LoVo (cell line): ENCODE measurements around the gene TOX3.

Experiments
- DNase-seq: peaks from one replicate; pipeline ENCODE4 v3.0.0-alpha.2; 2016; ENCODE audit warnings: low spot score

The TOX3 gene

GRCh38 chr16:52563767-52564611 is 17.0 kb upstream of the TOX3 start:
- no peak for DNase-seq

DNA sequence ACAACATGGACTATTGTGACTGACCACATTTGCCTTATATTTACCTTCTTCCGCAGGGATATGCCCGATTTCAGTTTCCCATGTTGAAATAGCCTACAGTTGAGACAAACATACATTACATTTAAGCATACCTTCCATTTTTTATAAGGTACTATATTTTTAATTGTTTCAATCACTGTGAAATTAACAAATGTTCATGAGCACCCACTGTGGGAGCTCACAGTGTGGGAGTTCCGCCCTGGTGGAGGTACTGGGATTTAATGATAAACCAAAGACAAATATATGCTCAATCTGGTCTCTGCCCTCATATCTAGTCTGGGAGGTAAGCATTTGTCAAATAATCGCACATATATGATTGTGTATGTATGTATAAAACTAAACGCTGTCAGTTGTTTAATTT is 15.8 kb upstream of the TOX3 start:
- no peak for DNase-seq

DNA sequence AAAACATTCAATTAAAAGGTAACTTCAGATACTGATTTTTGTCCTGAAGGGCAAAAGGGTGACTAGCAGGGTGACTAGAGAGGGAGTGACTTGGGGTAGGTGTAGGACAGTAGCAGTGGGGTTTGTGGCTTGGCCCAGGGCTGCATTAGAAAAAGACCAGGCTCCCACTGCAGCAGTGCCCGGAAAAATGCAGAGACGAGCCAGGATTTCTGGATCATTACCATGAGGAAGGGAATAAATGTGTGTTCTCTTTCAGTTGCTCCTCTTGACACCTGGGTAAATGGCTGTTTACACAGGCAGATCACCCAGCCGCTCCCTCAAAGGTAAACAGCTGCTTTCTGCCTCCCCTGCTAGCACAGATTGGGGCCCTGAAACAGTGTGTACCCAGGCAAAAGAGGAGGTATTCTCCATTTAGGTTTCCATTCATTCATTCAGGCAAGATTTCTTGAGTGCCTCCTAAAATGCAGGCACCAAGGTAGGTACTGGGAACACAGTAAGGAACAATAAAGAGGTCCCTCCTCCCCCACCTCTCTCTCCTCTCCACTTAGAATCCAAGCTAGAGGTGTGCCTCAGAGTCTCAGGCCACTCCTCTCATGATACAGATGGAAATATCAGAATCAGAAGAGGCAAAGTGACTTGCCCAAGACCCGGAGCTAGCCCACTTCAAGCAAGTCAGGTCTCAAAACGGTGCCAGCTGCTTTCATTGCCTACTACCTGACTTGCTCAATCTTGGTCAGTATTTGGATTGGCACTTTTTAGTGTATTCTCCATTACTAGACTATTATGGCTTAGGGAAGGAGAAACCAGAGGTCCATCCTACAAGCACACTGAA is 15.2 kb upstream of the TOX3 start:
- DNase-seq = peak; percentile 45

- DNase-seq = no peak
Observed at GRCh38 chr16:52558448-52558847, 11.5 kb upstream of the TOX3 start.

DNA sequence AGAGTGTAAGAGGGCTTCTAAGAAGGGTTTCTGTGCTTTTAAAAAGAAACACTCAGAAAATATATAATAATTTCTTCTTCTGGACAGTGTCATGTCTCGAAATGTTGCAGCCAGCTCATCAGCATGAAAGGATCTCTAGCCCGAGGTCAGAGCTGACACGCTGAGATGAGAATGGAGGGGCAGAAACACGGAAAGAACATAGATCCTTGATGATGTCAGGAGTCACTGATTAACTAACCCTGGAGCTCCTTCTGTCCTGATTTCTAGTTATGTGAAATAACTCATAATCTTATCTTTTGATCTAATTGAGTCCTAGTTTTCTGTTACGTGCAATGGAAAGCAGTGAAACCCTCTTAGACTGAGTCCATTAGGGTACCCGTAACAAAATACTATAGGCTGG is 10.3 kb upstream of the TOX3 start:
- DNase-seq = peak; percentile 38

GRCh38 chr16:52556083-52556482 is 9.1 kb upstream of the TOX3 start:
- DNase-seq = no peak

- DNase-seq = no peak
Observed at GRCh38 chr16:52555572-52555971, 8.6 kb upstream of the TOX3 start.

DNA sequence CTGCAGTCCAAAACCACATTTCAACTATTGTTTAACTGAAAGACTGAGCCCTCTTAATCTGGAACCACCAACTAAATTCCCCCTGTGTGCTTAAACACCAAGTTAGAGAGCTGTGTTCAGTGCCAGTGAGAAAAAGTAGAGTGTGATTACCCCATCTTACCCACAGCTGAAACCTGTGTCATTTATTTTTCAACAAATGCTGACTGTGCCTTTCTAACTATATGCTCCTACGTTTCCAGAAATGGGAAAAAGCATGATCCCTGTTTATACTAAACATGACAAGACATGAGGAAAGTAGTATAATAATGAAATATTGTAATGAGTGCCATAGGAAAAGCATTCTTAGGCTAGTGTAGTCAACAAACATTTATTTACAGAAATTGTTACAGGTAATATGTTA is 7.4 kb upstream of the TOX3 start:
- no peak for DNase-seq

DNA sequence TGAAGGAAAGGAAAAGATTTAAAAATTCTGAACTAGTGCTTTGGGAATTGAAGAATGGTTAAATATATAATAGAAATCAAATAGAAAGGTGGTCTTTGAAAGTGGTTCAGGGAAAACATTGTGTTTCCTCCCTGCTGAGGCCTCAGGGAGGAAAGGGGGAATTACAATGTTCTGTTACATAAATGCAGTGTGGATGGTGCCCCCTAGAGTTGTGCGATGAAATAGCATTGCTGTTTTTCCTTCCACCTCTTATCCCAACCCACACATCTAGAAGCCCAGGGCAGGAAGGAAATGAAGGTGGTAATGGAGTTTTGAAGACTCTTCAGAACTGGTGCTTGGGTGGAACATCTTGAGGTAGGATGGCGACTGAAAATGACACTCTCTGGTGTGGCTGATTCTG is 6.4 kb upstream of the TOX3 start:
- DNase-seq = no peak

DNA sequence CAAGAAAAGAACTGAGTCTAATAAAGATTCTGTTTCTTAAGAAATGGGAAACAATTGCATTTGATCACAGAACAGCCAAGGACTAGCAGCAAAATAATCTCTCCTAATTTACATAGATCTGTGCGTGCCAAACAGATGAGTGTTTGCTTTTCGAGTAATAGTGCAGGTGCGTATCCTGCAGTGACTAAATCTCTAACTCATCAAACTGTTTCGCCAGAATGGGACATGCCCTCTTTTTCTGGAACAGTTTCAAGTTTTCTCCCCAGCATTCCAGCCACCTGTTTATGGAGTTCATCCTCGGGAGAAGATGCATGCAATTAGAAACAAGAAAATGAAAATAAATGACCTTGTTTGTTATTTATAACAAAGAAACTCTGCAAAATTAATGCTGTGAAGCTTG is 5.7 kb upstream of the TOX3 start:
- peak; percentile 70 for DNase-seq

GRCh38 chr16:52549011-52549692 is 2.2 kb upstream of the TOX3 start:
- DNase-seq = no peak

- no peak for DNase-seq
Observed at GRCh38 chr16:52548261-52549010, 1.5 kb upstream of the TOX3 start.

- no peak for DNase-seq
Observed at GRCh38 chr16:52547834-52548215, 882 bp upstream of the TOX3 start.

DNA sequence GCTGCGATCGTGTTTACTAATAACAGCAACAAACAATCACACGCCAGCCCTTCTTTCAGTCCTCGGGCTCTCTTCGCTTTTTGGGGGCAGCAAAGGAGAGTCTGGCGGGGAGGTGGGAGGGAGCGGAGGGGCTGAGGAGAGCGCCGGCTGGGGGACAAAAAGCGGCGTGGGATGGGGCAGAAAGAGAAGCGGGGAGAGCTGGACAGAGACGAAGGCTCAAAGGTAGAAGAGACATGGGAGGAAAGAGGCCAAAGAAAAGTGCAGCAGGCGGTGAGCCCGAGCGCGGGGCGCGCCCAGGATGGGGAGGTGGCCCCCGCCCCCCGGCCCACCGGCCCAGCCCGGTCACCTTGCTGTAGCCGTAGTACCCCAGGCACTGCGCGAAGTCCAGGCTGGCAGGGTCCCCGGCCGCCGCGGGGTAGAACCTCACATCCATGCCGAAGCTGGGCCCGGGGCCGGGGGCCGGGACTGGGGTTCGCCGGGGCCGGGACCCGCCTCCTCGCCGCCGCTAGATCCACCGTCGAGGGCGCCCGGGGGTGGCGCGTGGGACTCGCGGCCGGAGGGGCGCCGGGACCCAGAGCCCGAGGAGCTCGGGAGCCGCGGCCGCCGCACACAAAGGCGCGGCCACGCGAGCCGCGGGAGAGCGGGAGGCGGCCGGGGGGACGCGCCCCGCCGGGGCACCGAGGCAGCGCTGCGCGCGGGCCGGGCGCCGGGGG is 496 bp downstream of the TOX3 start:
- DNase-seq = no peak

GRCh38 chr16:52545898-52546266 is 1.1 kb downstream of the TOX3 start:
- DNase-seq = no peak

DNA sequence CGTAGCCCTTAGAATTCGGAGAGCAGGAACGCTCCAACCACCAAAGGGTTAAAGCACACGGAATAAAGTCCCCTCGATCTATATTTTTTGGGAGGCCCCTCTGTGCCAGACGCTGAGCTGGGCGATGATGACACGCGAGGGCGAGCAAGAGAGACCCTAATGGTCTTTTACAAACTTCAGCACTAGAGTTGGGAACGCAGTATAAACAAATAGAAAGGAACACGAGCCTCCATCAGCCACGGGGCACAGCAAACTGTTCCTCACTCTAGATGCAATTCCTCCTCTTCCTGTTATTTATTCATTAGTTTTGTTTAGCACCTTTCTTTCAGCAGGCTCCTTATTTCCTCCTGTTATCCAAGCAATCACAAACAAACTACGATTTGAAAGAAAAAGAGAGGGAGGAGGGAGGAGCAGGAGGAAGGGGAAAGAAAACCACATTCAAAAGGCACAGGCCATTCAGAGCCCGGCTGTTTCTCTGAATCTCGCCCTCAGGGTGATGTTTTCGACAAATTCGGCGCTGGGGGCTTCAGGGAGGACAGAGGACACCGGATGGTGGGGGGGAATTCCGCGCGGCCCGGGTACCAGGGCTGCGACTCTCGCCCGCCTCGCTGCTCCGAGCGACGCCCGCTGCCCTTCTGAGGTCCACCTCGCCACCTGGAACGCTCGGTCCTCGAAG is 1.6 kb downstream of the TOX3 start:
- no peak for DNase-seq

DNA sequence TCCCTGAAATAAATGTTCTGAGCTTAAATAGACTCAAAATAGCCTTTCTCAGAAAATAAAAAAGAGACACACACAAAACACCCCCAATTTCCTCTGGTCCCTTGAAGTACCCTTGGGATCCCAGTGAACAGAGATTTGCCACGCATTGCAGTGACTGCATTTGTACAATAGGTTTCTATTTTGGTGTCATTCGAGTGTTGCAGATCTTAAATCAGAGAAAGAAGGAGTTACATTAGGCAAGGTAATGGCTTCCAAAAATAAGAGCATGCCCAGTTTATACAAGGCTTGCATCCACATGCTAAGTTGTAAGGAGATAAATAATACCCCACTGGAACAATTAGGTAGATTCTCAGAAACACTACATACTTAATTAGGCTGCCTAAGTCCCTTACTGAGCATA is 2.2 kb downstream of the TOX3 start:
- no peak for DNase-seq

GRCh38 chr16:52543654-52544053 is 3.3 kb downstream of the TOX3 start:
- no peak for DNase-seq

DNA sequence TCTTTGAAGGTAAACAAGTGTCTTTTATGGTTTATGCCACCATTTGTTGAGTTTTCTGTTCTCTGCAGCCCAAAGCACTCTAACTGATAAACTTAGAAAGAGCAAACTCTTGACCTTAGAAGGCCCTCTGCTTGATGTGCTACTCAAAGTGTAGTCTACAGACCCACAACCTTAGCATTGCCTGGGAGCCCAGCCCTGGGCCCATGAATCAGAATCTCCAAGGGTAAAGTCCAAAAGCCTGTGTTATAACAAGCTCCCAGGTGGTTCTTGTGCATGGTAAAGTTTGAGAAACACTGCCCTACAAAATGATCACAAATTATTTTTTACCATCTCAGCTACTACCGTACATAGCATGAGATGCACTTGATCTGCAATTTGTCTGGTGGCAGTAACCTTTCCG is 6.0 kb downstream of the TOX3 start:
- DNase-seq = no peak

- DNase-seq = no peak
Observed at GRCh38 chr16:52539191-52539590, 7.8 kb downstream of the TOX3 start.

- no peak for DNase-seq
Observed at GRCh38 chr16:52538511-52538910, 8.4 kb downstream of the TOX3 start.
